K562 (cell line): Measurements from ENCODE around the gene C3AR1. TPM values are rescaled to one million over a fixed set of nuclear protein-coding genes. Genes with fewer than 3 reads are reported as not detected.

ENCODE experiments used
- ADNP ChIP-seq: fragments of 200-800 bp; sonication (Bioruptor generic); IDR thresholded peaks from 2 replicates; pipeline ENCODE4 v1.6.1; 2016; ENCODE audit warnings: missing genetic modification characterization, missing compliant biosample characterization
- AFF4 ChIP-seq: sonication (generic); formaldehyde crosslinking; IDR thresholded peaks from 2 replicates; pipeline ENCODE4 v1.8.0; 2023; ENCODE audit warnings: mild to moderate bottlenecking, missing genetic modification reagents
- BRF1 ChIP-seq: IDR thresholded peaks from 3 replicates; pipeline ENCODE4 v1.6.1; 2011; ENCODE audit warnings: borderline replicate concordance, mild to moderate bottlenecking; ENCODE audit not compliant: insufficient read length; ENCODE audit errors: extremely low read depth
- ETV1 ChIP-seq: fragments of 450-650 bp; conservative IDR thresholded peaks from 2 replicates; pipeline ENCODE4 v1.6.1; 2016; ENCODE audit warnings: missing genetic modification characterization, control low read depth, low read depth, missing compliant biosample characterization
- HES1 ChIP-seq: fragments of 450-650 bp; IDR thresholded peaks from 2 replicates; pipeline ENCODE4 v1.6.1; 2016; ENCODE audit warnings: low read depth, mild to moderate bottlenecking, moderate library complexity
- IRF9 ChIP-seq: fragments of 450-650 bp; IDR thresholded peaks from 2 replicates; pipeline ENCODE4 v1.6.1; 2016; ENCODE audit warnings: missing biosample characterization, missing genetic modification characterization
- NR4A1 ChIP-seq, 2 experiments: fragments of 250-450 bp in 1 of 2; fragments of 450-650 bp in 1 of 2; sonication (Bioruptor Pico) in 1 of 2; IDR thresholded peaks; 2 replicates each; pipeline versions ENCODE4 v1.4.0 to v1.6.1; 2016 to 2020; ENCODE audit warnings: mild to moderate bottlenecking in 2 of 2, missing compliant biosample characterization in 1 of 2, missing genetic modification characterization in 1 of 2, moderate library complexity in 1 of 2
- SNRNP70 ChIP-seq: fragments of 200-400 bp; formaldehyde crosslinking; optimal IDR thresholded peaks from 2 replicates; pipeline ENCODE3; 2017; ENCODE audit warnings: low read depth, low read length
- TFAM ChIP-seq: fragments of 250-450 bp; sonication (Bioruptor Pico); conservative IDR thresholded peaks from 2 replicates; pipeline ENCODE4 v1.5.0; 2021; ENCODE audit warnings: mild to moderate bottlenecking, moderate library complexity
- TFE3 ChIP-seq: fragments of 450-650 bp; formaldehyde crosslinking; IDR thresholded peaks from 2 replicates; pipeline ENCODE4 v1.4.0; 2020; ENCODE audit warnings: mild to moderate bottlenecking, mixed read lengths
- ZNF395 ChIP-seq: fragments of 200-800 bp; sonication (Bioruptor generic); IDR thresholded peaks from 2 replicates; pipeline ENCODE4 v1.6.1; 2017; ENCODE audit warnings: missing genetic modification characterization, missing compliant biosample characterization
- ZNF518B ChIP-seq: fragments of 250-450 bp; sonication (Bioruptor Pico); IDR thresholded peaks from 2 replicates; pipeline ENCODE4 v1.5.0; 2021; ENCODE audit warnings: mild to moderate bottlenecking, moderate library complexity
- polyA plus RNA-seq, 8 experiments: library from polyadenylated mRNA; depleted of rRNA in 4 of 8; stranded (reverse) in 5 of 8; unstranded in 3 of 8; fragments of >200 nt; fragmentation: Nextera tagmentation in 2 of 8; fragmentation: Illumina TruSeq in 1 of 8; extraction: Ambion mirVana in 2 of 8; extraction: Trizol in 1 of 8; gene quantifications; 2 replicates each; pipeline versions ENCODE4 v1.2.1 to v1.2.3, GENCODE V29; 2011 to 2014; ENCODE audit warnings: inconsistent platforms in 1 of 8, missing spikeins in 1 of 8
- total RNA-seq, 7 experiments: library from RNA; depleted of rRNA in 6 of 7; stranded (reverse); fragments of >200 nt in 6 of 7; fragmentation: Illumina TruSeq in 2 of 7; extraction: Trizol in 2 of 7; gene quantifications; 2 replicates each; pipeline versions ENCODE4 v1.2.1 to v1.2.3, GENCODE V29; 2011 to 2021; ENCODE audit warnings: low replicate concordance in 1 of 7

The C3AR1 gene
- total and polyA plus RNA-seq, 9 of the 15 experiments (the other 6 are each of a cell fraction or from before 2014, with no cell fraction given): 2.2 to 12.9 (median 5.3) TPM

- TF ChIP-seq ZNF518B (CRISPR knock-in tag) (no peak), ZNF395 (CRISPR knock-in tag) (no peak), BRF1 (no peak), IRF9 (no peak), TFE3 (no peak), NR4A1 (CRISPR knock-in tag; IDR thresholded peaks at IDR 0.05) (no peak), NR4A1 (tag; IDR thresholded peaks at IDR 0.05) (no peak), ADNP (no peak), HES1 (no peak), TFAM (CRISPR knock-in tag) (no peak), ETV1 (peak; percentile 53; the same call in 1 of the 2 replicates), SNRNP70 (no peak), AFF4 (CRISPR knock-in tag) (no peak)
Observed at GRCh38 chr12:8026291-8026900, 39.8 kb downstream of the C3AR1 start (continued).
